Central memory CD4-positive, alpha-beta T cell (primary cell): ENCODE measurements around the gene COL4A6.

Experiments used
- DNase-seq: peaks from one replicate; pipeline ENCODE4 v3.0.0; 2022

The COL4A6 gene

DNA sequence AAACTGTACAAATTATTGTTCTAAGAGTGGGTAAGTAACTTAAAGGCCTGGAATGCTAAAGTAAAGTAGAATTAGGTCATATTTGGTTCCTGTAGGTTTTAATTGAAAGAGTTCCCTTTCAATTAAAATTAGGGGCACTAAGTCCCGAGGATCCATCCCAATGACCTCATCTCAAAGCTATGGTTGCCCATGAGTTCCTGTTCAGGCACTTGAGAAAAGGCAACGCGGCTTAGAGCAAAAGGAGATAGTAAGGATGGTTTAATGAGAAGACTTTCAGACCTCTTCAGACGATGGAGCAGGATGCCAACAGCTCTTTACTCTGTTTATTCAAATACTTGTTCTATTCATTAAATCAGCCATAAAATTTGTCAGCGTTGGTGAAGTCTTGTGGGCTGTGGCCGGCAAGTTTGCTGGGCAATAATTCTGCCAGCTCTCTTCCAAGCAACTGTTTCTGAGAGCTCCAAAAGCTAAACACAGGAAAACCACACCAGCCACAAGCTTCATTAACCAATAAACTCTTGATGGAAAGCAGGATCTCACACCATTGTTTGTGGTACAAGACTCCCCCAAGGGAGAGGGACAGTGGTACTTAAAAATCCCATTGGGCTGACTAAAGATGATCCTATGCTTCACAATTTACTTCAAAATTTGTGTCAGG is 167.4 kb downstream of the COL4A6 start:
- no peak for DNase-seq

DNA sequence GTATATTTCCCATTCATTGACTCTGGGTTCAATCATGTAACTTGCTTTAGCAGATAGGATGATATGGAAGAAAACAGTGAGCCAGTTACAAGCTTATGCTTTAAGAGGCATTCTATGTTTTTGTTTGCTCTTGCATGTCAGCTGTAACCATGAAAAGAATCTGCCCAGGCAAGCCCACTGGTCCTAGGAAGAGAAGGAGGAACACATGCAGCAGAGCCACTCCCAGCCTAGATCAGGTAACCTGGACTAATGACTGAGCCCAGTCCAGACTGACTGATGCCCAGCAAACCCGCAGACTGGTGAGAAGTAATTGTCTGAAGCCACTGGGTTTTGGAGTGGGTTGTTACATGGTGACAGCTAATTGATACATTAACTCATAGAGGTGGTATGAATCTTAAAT is 167.9 kb downstream of the COL4A6 start:
- DNase-seq: no peak

DNA sequence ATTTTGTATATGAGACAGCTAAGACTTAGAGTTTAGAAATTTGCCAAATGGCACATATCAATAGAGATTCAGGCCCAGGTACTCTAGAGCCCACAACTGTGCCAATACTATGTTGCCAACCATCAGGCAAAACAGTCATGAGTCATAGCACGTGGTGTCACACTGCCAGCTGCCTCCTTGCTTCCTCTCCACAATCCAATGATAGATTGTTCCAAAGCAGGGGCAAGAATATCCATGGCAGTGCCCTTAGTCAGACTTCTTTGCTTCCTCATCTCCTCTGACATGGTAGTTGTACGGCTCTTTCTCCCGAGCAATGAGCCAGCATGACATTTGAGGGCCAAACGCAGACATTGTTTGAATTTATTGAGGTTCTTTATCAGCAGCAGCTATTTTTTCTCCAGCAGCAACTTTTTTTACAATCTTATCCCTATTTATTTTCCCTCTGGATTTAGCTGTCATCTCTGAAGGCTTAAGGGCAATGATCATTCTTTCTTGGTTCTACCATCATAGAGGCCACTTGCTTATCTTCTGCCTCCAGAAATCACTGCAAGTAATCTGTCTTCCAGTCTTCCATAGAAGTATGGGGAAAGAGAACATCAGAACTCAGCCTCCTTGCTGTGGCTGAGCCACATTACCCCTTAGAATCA is 169.7 kb downstream of the COL4A6 start:
- no peak for DNase-seq

GRCh38 chrX:108267557-108267956 is 170.7 kb downstream of the COL4A6 start:
- no peak for DNase-seq

GRCh38 chrX:108264376-108264775 is 173.8 kb downstream of the COL4A6 start:
- no peak for DNase-seq

DNA sequence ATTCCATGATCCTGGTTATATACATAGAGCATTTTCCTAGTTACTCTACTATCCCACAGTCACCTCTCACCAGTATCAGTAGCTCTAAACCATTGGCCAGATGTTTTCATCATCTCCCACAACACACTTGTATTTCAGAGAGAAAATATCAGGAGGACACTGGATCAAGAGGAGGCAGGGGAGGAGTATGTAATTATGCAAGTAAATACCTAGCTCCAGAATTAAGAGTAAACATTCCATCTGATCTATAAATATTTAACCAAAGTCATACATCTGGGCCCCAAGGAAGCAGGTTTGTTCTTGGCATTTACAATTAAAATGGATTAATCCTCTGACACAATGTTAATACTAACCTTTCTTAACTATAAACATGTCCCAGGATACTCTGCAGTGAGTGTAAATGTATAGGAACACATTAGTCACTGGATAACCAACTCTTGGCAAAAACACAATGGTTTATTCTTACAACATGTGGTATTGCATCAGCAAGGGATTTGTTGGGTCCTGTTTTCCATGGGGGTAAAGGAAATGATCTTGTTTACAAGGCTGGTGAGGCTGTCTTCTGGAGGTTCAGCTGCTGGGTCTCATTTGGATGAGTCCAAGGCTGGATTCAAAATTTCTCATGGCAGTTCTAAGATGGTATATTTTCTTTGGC is 176.5 kb downstream of the COL4A6 start:
- no peak for DNase-seq

GRCh38 chrX:108257556-108257955 is 180.7 kb downstream of the COL4A6 start:
- DNase-seq: no peak

- DNase-seq: no peak
Measured at GRCh38 chrX:108254636-108255035, 183.6 kb downstream of the COL4A6 start.

- no peak for DNase-seq
Measured at GRCh38 chrX:108250654-108251579, 187.3 kb downstream of the COL4A6 start.

DNA sequence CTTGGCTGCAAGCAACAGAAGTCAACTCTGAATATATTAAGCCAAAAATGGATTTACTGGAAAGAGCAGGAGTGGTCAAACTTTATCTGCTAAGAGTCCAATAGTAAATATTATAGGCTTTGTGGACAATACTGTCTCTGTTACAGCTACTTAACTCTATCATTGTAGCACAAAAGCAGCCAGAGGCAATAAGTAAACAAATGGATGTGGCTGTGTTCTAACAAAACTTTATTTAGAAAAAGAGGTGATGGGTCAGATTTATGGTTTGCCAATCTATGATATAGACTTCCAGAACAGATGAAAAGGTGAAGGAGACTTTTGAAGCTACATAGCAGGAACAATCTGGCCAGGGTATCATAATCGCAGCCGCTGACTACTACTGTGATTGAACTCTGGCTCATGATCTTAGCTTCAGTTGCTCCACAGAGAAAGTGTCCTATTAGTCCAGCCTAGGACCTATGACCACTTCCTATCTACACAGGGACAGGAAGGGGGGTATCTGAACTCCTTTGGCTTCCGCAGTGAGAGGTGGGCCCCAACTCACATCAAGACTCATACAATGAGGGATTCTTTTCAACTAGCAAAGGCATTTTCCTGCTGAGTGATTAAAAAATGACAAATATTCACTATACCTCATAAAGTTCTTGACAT is 191.8 kb downstream of the COL4A6 start:
- no peak for DNase-seq

DNA sequence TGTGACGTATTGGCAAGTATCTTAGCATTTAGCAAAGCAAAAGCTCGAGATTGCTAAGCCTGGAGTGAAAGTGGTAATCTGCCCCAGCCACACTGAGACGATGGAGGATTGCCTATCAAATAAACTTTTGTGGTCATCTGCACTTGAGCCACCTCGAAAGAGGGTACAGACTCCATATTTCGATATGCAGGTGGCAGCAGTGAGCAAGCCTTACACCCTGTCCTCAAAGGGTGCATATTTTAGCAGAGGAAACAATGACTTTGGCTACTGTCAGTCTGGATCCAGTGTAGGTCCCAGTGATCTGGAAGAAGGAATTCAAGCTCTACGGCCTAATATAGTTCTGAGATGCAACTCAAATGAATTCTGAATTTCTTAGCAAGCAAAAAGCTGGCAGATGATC is 192.8 kb downstream of the COL4A6 start:
- no peak for DNase-seq

GRCh38 chrX:108235986-108236385 is 202.2 kb downstream of the COL4A6 start:
- DNase-seq: no peak

GRCh38 chrX:108230574-108230973 is 207.6 kb downstream of the COL4A6 start:
- DNase-seq: no peak

- DNase-seq: no peak
Measured at GRCh38 chrX:108224727-108225621, 213.2 kb downstream of the COL4A6 start.

DNA sequence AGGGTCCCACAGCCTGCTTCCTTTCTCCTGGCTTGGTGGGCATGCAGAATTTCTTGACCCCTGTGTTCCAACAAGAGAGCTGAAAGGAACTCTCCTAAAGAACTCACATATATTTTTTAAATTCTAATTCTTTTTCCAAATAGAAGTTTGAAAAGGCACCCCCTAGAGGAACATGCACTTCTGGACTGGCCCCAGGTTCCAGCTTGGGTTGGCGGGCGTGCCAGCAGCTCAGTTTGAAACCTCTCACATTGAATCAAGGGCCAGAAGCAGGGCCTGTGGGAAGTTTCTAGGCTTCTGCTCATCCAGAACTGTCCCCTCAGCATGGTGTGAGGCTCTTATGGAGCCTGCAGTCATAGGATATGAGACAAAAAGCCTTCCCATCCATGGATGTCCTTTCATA is 214.0 kb downstream of the COL4A6 start:
- DNase-seq: no peak

GRCh38 chrX:108223585-108223984 is 214.6 kb downstream of the COL4A6 start:
- DNase-seq: no peak

DNA sequence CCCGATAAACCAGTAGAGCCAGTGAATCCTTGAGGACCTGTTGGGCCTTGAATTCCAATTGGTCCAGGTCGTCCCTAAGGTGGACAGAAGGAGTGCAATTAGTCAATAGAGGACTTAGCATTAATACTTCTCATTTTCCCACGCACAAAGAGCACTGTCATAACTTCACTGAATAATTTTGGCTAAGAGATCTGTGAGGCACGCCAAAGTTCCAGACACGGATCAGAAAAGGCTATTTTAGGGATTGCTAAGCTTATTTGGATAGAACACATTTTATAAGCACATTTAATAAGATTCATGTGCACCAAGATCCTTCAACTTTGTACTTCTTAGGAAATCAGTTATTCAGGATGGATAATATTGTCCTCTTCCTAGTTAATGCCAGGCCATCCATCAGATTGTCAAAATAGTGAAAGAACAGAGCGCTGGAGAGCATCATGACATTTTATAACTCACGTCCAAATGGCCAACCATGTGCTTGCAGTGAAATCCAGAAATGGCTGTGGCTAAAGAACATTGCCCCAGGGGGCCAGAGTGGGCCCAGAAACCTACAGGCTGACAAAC is 216.8 kb downstream of the COL4A6 start:
- no peak for DNase-seq

GRCh38 chrX:108219949-108220601 is 218.1 kb downstream of the COL4A6 start:
- DNase-seq: no peak

- DNase-seq: no peak
Measured at GRCh38 chrX:108217876-108218275, 220.3 kb downstream of the COL4A6 start.

- DNase-seq: no peak
Measured at GRCh38 chrX:108216919-108217571, 221.2 kb downstream of the COL4A6 start.
